ENCODE results near the gene WNK3. TPM values are rescaled to one million over a fixed set of nuclear protein-coding genes. Genes with fewer than 3 reads are reported as not detected.

WNK3 gene
- total and polyA plus RNA-seq, 10 of the 15 experiments (the other 5 are each of a cell fraction or from before 2014, with no cell fraction given), result 0.02 to 0.15 (median 0.03) TPM; not detected in 1

DNA sequence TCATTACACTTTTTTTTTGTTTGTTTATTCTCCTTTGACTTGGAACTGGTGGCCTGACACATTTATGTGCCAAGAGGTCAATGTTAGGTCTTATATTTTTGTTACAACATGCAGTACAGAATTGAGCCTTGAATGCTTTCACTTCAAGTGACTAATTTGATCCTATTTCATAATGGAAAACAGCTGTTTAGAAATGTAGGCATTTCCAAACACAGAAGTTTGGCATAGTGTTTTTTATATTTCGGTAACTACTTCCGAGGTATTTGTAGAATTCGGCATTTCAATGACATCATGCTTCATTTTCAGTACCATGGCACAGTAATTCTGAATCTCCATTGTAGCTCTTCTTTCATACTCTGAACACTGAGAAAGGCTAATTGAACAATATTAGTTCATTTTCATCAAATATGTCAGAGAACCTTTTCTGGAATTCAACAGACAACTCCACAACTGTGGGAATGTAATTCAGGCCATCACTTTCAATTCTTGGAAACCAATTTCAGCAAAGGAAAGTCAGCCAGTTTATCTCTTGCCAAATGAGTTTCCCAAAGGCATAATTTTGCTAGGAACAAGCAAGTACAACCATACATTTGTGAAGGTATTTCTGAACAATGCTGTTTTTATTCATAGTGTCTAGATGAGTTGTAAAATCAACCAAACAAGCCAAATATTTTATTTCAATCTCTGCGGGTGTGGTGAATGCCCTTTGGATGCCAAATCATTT is 186.2 kb downstream of the WNK3 start:
- CTCF ChIA-PET, result no interaction called here
- no peaks in the 10 kb centered on the region for H3K27me3 ChIP-seq (replicated peaks in 1 of 2; ENCODE audit: control insufficient read depth in 2 of 2, insufficient read depth in 2 of 2, low read length in 1 of 2)
- H3K79me2 ChIP-seq (ENCODE audit: control insufficient read depth, insufficient read depth, low read length), result peaks cover 5% of the 10 kb centered on the region
- no peak for DNase-seq (ENCODE audit: low read depth, low spot score)
- H3K9ac ChIP-seq (ENCODE audit: control insufficient read depth, insufficient read depth, low read length), result no peak overlapping the region
- no peak overlapping the region for H3K4me3 ChIP-seq
- H3K36me3 ChIP-seq (ENCODE audit: control insufficient read depth in 2 of 2, insufficient read depth in 2 of 2, low read length in 1 of 2), result no peaks in the 10 kb centered on the region; a peak in 1 of 4 replicates
- RAD21 ChIA-PET (ENCODE audit: unreplicated experiment), result no interaction called here
- FAIRE-seq, result no peak
- POLR2A ChIA-PET, result no interaction called here
- H4K20me1 ChIP-seq (ENCODE audit: control insufficient read depth, insufficient read depth), result no peaks in the 10 kb centered on the region
- TF ChIP-seq, protein P1, sequence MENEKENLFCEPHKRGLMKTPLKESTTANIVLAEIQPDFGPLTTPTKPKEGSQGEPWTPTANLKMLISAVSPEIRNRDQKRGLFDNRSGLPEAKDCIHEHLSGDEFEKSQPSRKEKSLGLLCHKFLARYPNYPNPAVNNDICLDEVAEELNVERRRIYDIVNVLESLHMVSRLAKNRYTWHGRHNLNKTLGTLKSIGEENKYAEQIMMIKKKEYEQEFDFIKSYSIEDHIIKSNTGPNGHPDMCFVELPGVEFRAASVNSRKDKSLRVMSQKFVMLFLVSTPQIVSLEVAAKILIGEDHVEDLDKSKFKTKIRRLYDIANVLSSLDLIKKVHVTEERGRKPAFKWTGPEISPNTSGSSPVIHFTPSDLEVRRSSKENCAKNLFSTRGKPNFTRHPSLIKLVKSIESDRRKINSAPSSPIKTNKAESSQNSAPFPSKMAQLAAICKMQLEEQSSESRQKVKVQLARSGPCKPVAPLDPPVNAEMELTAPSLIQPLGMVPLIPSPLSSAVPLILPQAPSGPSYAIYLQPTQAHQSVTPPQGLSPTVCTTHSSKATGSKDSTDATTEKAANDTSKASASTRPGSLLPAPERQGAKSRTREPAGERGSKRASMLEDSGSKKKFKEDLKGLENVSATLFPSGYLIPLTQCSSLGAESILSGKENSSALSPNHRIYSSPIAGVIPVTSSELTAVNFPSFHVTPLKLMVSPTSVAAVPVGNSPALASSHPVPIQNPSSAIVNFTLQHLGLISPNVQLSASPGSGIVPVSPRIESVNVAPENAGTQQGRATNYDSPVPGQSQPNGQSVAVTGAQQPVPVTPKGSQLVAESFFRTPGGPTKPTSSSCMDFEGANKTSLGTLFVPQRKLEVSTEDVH (IDR thresholded peaks at IDR 0.05; ENCODE audit: low read depth, partially characterized antibody), result no peak
- TF ChIP-seq IKZF1 (conservative IDR thresholded peaks at IDR 0.05) (no peak), TCF7 (IDR thresholded peaks at IDR 0.05; ENCODE audit: borderline replicate concordance) (no peak), TCF3 (IDR thresholded peaks at IDR 0.05; ENCODE audit: borderline replicate concordance, insufficient read depth, low read depth, low read length) (no peak), SMAD5 (IDR thresholded peaks at IDR 0.05; ENCODE audit: low read depth) (no peak), SREBF1 (IDR thresholded peaks at IDR 0.05; ENCODE audit: low read length) (no peak), YBX1 (IDR thresholded peaks at IDR 0.05) (no peak)
- TF ChIP-seq, protein P2, sequence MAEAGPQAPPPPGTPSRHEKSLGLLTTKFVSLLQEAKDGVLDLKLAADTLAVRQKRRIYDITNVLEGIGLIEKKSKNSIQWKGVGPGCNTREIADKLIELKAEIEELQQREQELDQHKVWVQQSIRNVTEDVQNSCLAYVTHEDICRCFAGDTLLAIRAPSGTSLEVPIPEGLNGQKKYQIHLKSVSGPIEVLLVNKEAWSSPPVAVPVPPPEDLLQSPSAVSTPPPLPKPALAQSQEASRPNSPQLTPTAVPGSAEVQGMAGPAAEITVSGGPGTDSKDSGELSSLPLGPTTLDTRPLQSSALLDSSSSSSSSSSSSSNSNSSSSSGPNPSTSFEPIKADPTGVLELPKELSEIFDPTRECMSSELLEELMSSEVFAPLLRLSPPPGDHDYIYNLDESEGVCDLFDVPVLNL (IDR thresholded peaks at IDR 0.05; ENCODE audit: low read depth, low read length), result no peak
- TF ChIP-seq, protein P3, sequence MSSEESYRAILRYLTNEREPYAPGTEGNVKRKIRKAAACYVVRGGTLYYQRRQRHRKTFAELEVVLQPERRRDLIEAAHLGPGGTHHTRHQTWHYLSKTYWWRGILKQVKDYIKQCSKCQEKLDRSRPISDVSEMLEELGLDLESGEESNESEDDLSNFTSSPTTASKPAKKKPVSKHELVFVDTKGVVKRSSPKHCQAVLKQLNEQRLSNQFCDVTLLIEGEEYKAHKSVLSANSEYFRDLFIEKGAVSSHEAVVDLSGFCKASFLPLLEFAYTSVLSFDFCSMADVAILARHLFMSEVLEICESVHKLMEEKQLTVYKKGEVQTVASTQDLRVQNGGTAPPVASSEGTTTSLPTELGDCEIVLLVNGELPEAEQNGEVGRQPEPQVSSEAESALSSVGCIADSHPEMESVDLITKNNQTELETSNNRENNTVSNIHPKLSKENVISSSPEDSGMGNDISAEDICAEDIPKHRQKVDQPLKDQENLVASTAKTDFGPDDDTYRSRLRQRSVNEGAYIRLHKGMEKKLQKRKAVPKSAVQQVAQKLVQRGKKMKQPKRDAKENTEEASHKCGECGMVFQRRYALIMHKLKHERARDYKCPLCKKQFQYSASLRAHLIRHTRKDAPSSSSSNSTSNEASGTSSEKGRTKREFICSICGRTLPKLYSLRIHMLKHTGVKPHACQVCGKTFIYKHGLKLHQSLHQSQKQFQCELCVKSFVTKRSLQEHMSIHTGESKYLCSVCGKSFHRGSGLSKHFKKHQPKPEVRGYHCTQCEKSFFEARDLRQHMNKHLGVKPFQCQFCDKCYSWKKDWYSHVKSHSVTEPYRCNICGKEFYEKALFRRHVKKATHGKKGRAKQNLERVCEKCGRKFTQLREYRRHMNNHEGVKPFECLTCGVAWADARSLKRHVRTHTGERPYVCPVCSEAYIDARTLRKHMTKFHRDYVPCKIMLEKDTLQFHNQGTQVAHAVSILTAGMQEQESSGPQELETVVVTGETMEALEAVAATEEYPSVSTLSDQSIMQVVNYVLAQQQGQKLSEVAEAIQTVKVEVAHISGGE (CRISPR knock-in tag; IDR thresholded peaks at IDR 0.05), result no peak
- TF ChIP-seq, protein P4, sequence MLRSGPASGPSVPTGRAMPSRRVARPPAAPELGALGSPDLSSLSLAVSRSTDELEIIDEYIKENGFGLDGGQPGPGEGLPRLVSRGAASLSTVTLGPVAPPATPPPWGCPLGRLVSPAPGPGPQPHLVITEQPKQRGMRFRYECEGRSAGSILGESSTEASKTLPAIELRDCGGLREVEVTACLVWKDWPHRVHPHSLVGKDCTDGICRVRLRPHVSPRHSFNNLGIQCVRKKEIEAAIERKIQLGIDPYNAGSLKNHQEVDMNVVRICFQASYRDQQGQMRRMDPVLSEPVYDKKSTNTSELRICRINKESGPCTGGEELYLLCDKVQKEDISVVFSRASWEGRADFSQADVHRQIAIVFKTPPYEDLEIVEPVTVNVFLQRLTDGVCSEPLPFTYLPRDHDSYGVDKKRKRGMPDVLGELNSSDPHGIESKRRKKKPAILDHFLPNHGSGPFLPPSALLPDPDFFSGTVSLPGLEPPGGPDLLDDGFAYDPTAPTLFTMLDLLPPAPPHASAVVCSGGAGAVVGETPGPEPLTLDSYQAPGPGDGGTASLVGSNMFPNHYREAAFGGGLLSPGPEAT (IDR thresholded peaks at IDR 0.05; ENCODE audit: low read depth), result no peak
- H3K27ac ChIP-seq (ENCODE audit: control insufficient read depth, insufficient read depth), result no peak overlapping the region
- intact Hi-C loops (cut with micrococcal nuclease; ENCODE audit: unreplicated experiment) (no loop called here), in situ Hi-C loops (cut with MboI) (no loop called here)
- no peaks in the 10 kb centered on the region for H3K9me3 ChIP-seq (replicated peaks; ENCODE audit: control insufficient read depth, insufficient read depth, low read length)
- H2AFZ ChIP-seq (ENCODE audit: control insufficient read depth, low read depth, low read length), result no peak overlapping the region
- SMC1A ChIA-PET (ENCODE audit: uncharacterized antibody, unreplicated experiment), result interaction anchor here (1.3 kb wide), 1 partner anchor 9 kb away, joined by 3 read pairs; no protein-coding TSS in a partner anchor
- WGBS (ENCODE audit: insufficient coverage, insufficient replicate concordance, low lambda C conversion rate, missing lambda C conversion rate), result 77% methylated on average over 4 of the region's 4 CpGs
- BruUV-seq (replicated peaks), result no TSS peak
- no peak for ATAC-seq
- no peaks in the 10 kb centered on the region for H3K4me1 ChIP-seq (ENCODE audit: control insufficient read depth, insufficient read depth, low read length)
- H3K4me2 ChIP-seq (ENCODE audit: control insufficient read depth, insufficient read depth), result no peak overlapping the region

Data from GM12878 (cell line).